ENCODE data around the gene C10orf95.
"Not testable (repeated sequence)": the region's sequence is repeated elsewhere in the genome, so short reads cannot be mapped to it uniquely, and the experiment has no call there.

C10orf95 gene, protein sequence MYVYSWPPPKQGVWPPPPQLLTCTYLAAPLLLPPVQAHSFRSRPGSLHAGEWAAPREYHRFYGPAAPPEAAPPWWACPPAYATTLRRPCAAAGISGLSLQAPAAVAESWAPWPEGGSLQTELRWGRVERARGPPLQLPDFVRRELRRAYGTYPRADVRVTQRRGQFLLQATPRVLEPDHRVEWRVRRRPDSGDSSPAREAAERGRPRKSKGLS

DNA sequence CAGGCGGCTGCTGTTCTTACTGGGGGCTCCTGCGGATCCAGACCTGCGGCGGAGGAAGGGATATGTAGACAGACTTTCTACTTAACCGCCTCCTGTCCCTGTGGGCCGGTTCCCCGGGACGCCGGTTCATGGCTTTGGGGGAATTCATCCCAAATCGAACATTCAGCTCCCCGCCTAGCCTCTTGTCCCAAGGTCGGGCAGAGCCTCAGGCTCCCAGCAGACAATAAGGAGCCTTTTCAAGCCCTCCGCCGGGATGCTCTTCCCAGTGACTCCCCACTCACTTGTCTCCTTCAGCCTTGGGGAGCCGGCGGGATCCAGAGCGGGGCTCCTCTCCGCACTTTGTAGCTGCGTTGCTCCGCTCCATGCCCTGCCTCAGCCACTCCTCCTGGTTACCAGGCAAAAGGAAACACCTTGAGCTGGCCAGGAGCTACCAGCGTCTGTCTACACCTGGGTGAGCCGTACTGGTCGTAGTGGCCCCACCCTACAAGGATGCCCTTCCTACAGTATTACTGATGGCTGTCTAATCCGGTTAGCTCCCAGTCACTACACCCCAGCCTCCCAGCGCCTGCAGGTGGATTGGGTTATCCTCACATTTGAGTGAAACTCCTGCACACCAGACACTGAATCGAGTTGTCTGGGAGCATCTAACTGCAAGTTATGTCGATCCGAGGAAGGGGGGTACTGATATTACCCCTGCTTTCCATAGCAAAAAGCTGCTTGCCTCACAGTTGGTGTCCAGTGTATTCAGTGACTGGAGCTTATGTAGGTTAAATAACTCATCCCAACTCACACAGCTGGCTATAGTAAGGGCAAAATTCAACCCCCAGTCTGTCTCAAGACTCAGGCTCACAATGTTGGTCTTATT is at the start of gene C10orf95:
Gene C10orf95, minus strand, starts transcription at position 439 of the 865 bp plus-strand sequence. CDS start 450 bp downstream, outside the sequence.
- no peak for DNase-seq (ENCODE audit: low read depth, low spot score)

DNA sequence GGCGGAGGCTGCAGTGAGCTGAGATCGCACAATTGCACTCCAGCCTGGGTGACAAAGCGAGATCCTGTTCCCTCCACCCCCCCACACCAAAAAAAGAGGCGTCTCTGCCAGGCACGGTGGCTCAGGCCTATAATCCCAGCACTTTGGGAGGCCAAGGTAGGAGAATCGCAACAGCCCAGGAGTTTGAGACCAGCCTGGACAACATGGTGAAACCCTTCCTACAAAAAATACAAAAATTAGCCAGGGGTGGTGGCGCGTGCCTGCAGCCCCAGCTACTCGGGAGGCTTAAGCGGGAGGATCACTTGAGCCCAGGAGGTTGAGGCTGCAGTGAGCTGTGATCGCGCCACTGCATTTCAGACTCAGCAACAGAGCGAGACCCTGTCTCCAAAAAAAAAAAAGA is 49.3 kb upstream of the C10orf95 start:
- DNase-seq (ENCODE audit: low read depth, low spot score), result not testable (repeated sequence)

DNA sequence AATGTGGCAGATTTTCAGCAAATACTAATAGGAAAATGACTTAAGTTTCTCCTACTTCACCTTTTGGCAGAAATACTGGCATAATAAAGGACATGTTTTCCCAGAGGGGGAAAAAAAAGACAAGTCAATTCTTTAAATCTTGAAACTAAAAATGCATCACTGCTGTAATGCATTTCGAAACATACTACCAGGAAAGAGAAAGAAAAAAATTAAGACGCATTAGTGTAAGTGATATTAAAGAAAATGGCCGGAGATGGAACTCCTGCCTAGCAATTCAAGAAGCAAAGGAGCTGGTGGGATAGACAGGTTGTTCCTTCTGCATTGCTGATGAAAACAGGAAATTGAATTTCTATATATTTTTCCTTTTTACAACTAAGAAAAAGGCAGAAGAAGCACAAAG is 48.0 kb upstream of the C10orf95 start:
- DNase-seq (ENCODE audit: low read depth, low spot score), result no peak

DNA sequence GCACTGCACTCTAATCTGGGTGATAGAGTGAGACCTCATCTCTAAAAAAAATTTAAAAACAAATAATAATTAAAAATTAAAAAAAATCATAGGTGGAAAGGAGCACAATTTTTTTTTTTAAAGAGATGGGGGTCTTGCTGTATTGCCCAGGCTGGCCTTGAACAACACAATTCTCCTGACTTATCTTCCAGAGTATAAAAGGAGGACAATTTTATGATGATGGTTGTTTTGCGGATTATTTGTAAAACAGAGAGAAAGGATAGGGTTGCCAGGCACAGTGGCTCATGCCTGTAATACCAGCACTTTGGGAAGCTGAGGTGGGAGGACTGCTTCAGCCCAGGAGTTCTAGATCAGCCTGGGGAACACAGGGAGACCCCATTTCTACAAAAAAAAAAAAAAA is 46.2 kb upstream of the C10orf95 start:
- DNase-seq (ENCODE audit: low read depth, low spot score), result no peak

DNA sequence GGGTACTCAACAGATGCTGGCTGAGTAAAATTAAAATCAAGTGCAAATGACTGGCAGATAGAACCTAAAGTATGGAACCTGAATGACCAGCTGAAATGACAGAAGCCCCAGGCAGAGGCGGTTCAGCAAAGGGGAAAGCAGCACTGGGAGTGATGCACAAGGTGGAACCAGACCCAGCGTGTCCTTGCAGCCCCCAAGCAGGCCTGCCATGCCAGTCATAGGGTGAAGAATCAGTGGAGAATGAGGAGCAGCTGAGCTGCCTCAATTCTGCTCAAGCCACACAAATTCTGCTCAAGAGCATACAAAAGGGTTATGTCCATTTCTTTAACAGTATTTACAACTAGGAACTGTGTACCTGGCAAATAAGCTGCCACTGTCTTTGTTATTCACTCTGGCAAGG is 42.4 kb upstream of the C10orf95 start:
- DNase-seq (ENCODE audit: low read depth, low spot score), result no peak

DNA sequence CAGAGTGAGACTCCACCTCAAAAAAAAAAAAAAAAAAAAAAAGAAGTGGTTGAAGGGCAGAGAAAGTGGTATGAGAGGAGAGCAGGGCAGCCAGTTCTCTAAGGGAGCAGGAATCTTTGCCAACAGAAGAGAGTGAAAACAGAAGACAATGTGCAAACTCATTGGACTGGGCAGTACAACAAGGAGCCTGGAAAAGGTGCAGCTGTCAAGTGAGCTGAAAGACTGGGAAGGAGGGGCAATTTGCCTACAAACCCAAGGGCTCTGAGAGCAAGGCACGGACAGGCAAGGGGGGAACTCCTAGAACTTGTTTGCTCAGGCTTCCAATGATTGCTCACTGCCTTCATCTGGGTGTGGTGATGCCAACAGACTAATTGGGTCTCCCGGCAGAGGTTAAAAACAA is 41.6 kb upstream of the C10orf95 start:
- DNase-seq (ENCODE audit: low read depth, low spot score), result no peak

DNA sequence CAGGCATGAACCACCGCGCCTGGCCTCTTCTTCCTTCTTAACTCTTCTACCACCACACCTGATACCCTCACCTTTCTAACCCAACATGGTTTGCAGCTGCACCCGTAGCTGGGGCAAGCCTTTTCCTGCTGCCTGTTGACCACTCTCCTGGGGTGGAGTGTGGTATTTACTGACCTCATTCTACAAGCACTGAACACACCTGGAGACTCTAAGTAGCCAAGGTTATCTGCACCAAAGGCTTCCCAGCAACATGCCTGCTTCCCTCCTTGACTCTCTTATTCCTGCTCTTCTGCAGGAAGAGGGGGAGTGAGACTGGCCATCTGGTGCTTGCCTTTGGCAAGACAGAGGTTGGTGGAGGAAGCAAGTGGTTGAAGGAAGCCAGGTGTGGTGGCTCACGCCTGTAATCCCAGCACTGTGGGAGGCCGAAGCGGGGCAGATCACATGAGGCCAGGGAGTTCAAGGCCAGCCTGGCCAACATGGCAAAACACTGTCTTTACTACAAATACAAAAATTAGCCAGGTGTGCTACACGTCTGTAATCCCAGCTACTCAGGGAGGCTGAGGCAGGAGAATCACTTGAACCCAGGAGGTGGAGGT is 41.1 kb upstream of the C10orf95 start:
- no peak for DNase-seq (ENCODE audit: low read depth, low spot score)

DNA sequence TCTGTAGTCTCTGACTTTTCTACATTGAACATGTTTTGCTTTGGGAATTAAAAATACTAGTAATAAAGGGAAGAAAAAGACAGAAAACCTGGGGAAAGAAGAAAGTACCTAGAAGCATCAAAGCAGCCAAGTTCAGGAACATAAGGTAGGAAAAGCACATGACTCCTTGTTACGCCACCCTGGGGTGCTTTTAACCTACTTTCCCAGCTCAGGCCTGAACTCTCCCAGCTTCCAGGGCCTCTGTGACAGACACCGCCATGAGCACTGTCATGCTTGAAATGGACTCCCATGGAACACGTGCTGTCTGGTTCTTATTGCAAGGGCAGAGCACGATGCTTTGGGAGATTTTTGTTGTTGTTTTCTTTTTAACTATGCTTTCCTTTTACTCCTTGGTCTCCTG is 39.8 kb upstream of the C10orf95 start:
- no peak for DNase-seq (ENCODE audit: low read depth, low spot score)

DNA sequence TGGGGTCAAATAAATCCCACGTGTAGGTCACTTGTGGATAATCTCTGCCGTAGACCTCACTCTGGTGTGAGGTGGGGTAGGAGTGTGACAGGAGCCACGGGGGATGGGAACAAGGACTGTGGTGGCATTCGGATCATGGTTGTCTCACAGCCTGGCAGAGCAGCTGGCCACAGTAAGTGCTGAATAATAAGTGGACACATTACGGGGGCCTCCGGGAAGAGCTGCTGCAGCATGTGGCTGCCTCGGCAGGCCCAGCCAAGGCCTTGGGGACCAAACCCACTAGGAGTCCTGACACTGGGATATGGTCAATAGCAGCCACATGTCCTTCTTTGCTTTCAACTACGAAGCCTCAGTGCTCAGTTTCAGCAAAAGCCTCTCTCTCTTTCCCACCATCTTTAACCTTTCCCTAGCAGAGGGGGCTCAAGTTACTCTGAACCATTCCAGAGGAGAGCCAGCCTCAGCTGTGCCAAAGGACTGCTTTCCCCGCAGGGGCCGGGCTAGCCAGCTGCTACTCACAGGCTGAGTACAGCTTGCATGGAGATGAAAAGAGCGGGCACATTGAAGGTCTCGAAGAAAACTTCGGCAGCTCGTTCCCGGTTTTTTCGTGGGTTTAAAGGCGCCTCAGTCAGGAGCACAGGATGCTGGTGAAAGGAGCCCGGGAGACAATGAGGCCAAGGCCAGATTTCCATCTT is 33.9 kb upstream of the C10orf95 start:
- no peak for DNase-seq (ENCODE audit: low read depth, low spot score)

DNA sequence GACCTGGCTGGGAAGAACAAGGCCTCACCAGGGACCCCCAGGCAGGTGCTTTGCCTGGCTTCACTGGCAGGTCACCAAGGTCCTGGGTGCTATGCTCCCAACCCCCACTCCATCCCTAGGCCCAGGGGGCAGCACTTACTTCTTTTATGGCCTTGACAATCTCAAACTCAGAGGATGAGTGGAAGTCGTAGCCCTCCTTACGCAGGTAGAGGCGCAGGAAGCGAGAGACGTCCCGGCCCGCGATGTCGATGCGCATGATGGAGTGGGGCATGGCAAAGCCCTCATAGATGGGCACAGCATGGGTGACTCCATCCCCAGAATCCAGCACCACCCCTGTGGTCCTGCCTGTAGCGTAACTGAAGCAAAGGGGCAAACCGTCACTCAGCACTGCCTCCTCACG is 32.7 kb upstream of the C10orf95 start:
- no peak for DNase-seq (ENCODE audit: low read depth, low spot score)

DNA sequence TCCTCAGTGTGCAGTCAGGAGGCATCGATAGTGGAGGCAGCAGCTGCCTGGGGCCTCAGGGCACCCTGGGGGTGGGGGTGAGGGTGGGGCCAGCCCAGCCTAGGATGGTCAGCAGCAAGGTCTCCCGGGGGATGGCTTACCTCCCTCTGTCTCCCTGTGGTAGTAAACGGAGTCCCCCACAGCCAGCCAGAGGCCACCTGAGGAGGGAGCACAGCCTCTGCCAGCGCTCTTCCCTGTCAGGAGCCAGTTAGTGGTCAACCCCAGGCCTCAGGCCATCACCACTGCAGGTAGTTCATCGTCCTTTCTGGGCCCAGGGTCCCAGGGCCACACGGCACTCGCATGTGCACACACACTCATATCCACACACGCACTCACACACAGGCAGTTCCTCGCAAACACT is 29.1 kb upstream of the C10orf95 start:
- no peak for DNase-seq (ENCODE audit: low read depth, low spot score)

DNA sequence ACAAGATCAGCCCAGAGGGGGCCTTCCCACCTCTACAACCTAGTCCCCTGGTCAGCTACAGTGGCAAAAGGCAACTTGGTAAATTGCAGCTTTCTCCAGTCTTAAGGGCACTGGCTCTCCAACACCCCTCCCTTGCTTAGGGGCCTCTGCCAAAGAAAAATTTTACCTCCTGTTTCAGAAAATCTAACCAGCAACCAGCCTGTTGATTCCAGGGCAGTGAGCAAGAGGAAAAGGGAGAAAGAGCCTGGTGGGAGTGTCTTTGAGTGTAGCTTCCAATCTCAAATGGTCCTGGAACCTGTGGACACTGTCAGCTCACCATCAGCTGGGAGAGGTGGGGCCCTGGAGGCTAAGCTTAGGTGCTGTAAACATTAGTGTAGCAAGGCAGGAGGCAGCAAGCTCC is 28.3 kb upstream of the C10orf95 start:
- DNase-seq (ENCODE audit: low read depth, low spot score), result no peak

DNA sequence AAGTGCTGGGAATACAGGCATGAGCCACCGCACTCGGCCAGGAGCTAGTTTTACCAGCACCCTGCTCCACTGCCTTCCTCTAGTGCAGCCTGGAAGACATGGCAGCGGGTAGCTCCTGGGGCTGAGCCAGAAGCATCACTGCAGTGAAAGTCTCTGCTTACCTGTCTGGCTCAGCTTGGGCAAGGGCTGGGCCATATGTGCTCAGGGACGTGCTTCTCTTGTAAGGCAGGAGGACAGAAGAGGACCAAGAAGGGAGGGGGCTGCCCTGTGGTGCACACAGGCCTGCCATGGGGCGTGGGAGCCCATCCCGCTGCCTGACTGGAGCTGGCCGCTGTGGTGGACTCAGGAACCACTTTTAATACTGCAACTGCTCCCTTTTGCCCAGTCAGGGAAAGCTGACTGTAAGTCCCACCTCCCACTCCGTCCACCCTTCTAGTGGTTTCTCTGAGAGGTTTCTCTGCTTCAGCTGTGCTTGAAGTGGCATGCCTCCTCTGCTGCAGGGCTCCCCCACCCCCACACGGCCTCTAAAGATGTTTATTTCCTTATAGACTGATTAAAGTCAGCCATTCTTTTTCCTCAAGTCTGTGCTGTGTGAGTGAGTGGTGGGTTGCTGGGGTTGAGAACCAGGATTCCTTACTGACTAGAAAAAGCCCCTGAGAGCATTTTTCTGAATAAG is 25.3 kb upstream of the C10orf95 start:
- DNase-seq (ENCODE audit: low read depth, low spot score), result no peak

DNA sequence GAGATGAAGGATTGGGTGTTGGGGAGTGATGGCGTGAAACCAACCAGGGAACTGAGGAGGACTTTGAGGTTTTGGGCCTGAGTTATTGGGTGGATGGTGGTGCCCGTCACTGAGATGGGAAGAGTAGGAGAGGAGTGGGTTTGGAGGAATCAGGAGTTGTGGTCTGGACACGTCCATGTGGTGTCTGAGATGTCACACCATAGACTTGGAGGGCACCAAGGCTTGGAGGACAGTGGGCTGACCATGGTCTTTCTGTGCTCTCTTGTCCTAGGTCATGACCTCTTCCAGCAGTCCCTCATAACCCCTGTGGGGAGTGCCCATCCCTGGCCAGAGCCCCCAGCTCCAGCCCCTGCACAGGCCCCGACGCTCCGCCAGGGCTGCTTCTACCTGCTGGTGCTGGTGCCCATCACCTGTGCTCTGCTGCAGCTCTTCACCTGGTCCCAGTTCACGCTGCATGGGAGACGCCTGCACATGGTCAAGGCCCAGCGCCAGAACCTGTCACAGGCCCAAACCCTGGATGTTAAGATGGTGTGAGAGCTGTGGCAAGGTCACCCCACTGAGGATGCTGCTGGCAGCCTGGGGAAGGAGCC is 24.2 kb upstream of the C10orf95 start:
- DNase-seq (ENCODE audit: low read depth, low spot score), result no peak

DNA sequence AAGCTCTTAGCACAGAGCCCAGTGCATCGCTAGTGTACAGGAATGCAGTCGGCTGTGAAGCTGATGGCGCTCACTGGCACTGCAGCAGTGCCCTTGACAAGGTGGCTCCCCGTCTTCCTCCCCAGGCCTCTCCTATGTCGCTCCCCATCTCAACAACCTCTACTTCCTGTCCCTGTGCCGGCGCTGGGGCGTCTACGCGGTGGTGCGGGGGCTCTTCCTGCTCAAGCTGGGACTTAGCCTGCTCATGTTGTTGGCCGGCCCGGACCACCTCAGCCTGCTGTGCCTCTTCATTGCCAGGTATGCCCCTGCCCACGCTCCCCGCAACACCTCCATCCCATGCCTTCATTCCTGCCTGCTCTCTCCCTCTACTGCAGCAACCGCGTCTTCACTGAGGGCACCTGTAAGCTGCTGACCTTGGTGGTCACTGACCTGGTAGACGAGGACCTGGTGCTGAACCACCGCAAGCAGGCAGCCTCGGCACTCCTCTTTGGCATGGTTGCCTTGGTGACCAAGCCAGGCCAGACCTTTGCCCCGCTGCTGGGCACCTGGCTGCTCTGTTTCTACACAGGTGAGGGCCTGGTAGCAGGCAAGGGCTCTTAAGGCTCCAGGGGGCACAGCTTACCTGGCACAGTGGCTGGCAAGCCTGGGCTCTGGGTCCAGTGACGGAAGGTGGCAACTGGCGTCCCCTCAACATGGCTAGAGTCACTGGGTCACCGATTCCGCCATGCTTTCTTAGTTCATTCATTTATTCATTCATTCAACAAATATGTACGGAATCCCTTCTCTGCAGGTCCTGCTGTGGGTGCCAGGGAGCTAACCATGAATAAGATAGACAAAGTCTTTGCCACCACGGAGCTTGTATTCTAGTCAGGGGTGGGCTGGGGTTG is 22.3 kb upstream of the C10orf95 start:
- DNase-seq (ENCODE audit: low read depth, low spot score), result no peak

DNA sequence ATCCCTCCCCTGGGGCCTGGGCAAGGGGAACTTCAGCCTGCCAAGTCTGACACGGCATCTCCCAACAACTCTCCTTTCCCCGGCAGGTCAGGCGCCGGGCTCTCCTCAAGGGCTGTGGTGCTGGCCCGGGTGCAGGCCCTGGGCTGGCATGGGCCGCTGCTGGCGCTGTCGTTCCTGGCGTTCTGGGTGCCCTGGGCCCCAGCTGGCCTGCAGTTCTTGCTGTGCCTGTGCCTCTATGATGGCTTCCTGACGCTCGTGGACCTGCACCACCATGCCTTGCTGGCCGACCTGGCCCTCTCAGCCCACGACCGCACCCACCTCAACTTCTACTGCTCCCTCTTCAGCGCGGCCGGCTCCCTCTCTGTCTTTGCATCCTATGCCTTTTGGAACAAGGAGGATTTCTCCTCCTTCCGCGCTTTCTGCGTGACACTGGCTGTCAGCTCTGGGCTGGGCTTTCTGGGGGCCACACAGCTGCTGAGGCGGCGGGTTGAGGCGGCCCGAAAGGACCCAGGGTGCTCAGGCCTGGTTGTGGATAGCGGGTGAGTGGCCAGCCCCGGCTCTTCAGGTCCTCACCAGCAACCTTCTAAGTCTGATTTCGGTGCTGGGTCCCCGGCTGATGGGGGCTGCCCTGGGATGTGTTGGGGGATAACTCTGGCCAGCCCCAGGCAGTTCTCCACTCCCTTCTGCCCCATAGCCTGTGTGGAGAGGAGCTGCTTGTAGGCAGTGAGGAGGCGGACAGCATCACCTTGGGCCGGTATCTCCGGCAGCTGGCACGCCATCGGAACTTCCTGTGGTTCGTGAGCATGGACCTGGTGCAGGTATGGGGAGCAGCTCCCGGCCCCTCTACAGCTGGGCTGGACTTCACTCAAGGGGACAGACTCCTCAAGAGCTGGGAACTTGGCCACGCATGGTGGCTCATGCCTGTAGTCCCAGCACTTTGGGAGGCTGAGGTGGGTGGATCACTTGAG is 19.5 kb upstream of the C10orf95 start:
- no peak for DNase-seq (ENCODE audit: low read depth, low spot score)

DNA sequence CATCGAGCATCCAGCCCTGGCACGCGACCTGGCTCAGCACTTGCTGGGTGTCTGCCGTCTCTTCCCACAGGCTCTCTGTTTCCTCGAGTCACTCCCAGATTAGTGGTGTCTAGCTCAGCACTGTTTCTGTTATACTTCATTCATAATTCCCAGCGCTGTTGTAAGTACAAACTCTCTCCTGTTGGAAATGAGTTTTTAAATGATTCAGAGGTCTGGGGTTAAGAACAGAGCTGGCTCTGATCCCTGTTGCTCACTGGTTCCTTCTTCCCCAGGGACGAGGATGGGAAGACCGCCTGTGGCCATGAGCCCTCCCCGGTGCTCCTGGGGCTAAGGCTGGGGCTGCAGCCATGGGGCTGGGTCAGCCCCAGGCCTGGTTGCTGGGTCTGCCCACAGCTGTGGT is 17.3 kb upstream of the C10orf95 start:
- DNase-seq (ENCODE audit: low read depth, low spot score), result no peak

DNA sequence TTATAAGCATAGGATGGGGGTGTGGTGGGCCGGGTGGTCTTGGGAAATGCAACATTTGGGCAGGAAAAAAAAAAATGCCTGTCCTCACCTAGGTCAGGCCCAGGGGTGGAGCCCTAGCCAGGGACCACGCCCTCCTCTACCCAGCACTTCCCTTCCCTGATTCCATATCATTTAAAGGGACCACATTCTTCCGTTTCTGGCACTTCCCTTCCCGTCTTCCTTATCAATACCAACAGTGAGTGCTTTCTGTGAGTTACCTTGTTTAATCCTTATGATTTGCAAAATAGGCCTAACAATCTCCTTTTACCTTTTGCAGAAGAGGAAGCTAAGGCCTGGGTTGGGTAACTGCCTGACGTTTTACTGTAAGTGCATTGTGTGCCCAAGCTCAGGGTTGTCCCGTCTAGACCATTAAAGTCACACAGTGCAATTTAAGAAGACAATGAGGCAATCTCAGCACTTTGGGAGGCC is 16.7 kb upstream of the C10orf95 start:
- no peak for DNase-seq (ENCODE audit: low read depth, low spot score)

DNA sequence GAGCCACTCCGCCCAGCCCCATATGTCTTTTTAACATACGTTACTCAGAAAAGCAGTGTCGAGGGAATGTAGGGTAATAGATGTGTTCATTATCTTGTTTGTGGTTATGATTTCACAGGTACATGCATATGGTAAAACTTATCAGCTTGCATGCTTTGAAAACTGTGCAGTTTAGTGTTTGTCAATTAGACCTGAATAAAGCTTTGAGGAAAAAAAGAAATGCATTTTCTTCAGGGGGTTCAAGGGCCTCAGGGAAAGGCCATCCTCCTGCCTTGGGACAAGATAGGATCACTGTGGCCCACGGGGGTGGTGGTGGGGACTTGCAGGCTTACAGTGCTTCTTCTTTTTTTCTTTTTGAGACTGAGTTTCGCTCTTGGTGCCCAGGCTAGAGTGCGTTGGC is 16.0 kb upstream of the C10orf95 start:
- DNase-seq (ENCODE audit: low read depth, low spot score), result no peak

Measured in activated naive CD8-positive, alpha-beta T cell treated with anti-CD3 and anti-CD28 coated beads, Interleukin-2, amount 50 U/mL, for 16 hours (primary cell).